OCI-LY3 (cell line): ENCODE data around the gene MAMLD1.

Experiments used
- EZH2phosphoT487 ChIP-seq: fragments of 200-600 bp; shearing (Covaris generic); IDR thresholded peaks from 2 replicates; pipeline ENCODE4 v1.6.1; 2018; ENCODE audit warnings: antibody characterized with exemption, mixed run types, low read depth
- TF ChIP-seq, protein P1 (sequence below): fragments of 200-600, 300-600 bp; sonication (generic); IDR thresholded peaks from 2 replicates; pipeline ENCODE4 v1.5.1; 2014; ENCODE audit warnings: antibody characterized with exemption, low read length, low read depth

DNA sequence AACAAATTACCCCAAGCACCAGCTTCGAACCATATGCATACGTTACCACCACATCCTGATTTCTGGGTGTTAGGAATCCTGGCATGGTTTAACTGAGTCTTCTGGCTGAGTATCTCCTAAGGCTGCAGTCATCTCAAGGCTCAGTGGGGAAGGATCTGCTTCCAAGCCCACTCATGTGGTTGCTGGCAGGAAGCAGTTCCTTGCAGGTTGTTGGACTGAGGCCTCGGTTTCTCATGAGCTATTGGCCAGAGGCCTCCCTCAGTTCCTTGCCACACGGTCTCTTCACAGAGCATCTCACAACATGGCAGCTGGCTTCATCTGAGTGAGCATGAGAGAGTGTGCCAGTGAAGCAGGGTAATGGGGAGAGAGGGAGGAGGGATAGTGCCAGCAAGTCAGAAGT is 109.2 kb downstream of the MAMLD1 start:
- TF ChIP-seq, protein P1, sequence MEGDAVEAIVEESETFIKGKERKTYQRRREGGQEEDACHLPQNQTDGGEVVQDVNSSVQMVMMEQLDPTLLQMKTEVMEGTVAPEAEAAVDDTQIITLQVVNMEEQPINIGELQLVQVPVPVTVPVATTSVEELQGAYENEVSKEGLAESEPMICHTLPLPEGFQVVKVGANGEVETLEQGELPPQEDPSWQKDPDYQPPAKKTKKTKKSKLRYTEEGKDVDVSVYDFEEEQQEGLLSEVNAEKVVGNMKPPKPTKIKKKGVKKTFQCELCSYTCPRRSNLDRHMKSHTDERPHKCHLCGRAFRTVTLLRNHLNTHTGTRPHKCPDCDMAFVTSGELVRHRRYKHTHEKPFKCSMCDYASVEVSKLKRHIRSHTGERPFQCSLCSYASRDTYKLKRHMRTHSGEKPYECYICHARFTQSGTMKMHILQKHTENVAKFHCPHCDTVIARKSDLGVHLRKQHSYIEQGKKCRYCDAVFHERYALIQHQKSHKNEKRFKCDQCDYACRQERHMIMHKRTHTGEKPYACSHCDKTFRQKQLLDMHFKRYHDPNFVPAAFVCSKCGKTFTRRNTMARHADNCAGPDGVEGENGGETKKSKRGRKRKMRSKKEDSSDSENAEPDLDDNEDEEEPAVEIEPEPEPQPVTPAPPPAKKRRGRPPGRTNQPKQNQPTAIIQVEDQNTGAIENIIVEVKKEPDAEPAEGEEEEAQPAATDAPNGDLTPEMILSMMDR, result no peak
- no peak for TF ChIP-seq EZH2phosphoT487
